Stimulated activated CD8-positive, alpha-beta memory T cell treated with anti-CD3 and anti-CD28 coated beads, Interleukin-7, amount 100 ng/mL, for 1 hour (primary cell): ENCODE measurements around the gene AKAP13.
"Not testable (repeated sequence)": the region's sequence is repeated elsewhere in the genome, so short reads cannot be mapped to it uniquely, and the experiment has no call there.

Experiments used
- DNase-seq, 2 donors: peaks; one replicate each; pipeline ENCODE4 v3.0.0-alpha.2; 2020; ENCODE audit warnings: low read depth in 2 of 2

AKAP13 gene

DNA sequence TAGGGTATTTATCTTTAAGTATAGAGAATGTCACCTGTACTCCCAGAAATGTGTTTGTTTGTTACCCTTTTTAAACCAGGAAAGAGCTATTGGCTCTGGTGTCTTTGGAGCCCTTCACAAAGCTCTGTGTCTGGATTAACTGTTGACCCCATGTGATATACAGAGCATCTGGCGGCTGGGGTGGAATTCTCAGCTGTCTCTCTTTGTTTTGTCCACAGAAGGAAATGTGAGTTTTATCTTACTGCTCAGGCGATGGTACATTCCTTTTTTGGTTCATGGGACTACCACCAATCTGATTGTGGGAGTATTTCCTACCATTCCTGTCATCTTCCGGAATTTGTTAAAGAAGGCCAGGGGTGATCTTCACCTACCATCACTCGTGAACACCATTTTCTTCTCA lies 120.3 kb downstream of the AKAP13 start:
- no peak for DNase-seq

DNA sequence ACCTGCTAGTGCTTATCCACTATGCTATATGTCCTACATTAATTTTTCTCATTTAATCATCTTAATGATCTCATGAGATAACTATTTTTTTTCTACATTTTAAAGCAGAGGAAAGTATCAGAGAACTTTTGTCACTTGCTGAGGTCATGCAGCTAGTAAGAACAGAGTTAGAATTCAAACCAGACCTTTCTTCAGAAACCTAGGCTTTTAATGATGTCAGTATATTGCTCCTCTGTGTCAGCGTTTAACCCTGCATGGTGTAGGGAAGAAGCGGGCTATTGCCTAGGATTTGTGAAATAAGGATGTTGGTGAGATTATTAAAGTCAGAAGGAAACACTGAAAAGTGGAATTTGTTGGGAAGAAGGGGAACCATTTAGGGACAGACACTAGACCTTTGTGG lies 121.2 kb downstream of the AKAP13 start:
- DNase-seq, result no peak

DNA sequence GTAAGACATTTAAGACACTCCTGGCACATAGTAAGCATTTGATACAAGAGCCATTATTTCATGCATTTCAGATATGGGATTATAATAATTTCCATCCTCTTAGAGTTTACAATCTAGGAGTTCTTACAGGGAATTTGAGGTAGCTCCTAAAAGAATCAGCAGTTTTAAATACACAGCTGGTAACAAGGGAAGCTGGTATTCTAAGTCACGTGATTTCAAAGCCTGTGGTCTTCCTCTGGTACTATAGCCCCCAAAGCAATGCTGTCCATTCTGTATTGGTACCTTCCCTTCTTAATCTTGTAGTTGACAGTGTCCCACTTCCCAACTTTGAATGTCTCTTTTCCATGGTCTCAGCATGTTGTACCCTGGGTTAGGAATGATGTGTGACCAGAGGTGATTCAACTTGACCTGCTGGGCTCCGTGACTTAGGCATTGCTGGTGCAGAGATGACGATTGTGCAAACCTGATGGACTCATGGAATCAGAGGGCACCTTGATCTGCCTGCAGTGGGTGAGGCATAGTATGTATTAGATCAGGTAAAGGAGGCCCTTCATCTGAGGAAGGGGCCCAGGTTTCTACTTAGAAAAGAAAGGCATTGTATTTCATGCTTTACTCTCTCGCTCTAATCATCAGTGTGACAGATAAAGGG lies 122.9 kb downstream of the AKAP13 start:
- no peak for DNase-seq

DNA sequence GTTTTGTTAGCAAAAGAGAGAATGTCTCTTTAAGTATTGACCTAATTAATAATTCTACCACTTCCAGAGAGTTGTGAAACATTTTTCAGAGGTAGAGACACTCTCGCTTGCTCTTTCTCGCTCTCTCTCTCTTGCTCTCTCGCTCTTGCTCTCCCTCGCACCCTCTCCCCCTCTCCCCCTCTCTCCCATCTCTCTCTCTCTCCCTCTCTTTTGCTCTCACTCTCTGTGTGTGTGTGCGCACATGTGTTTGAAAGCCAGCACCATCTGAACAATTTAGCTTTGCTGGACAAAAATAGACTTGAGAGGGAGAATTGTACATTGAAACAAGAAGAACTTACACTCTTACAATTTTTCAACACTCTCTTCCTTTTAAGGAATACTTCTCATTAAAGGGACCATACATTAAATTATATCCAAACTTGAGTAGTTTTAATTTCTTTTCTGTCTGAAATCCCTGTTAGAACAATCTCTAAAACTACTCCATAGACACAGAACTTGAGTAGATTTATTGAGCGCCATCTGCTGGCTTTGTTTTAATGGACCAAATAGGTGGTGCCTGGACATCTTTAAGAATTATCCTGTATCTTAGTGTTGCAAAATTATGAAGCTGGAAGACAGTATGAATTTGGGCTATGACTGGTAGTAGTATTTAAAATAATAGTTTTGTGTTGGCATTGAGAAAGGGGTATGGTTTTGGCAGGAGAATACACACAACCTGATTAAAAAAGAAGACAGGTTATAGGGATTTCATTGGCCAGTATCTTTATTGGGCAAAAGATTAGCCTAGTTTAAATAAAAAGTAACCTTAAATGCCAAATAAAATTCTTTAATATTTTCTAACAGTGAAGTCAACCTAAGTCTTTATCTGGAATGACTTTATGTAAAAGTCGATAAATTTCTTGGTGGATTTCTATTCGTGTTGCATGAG lies 124.6 kb downstream of the AKAP13 start:
- DNase-seq, result no peak

DNA sequence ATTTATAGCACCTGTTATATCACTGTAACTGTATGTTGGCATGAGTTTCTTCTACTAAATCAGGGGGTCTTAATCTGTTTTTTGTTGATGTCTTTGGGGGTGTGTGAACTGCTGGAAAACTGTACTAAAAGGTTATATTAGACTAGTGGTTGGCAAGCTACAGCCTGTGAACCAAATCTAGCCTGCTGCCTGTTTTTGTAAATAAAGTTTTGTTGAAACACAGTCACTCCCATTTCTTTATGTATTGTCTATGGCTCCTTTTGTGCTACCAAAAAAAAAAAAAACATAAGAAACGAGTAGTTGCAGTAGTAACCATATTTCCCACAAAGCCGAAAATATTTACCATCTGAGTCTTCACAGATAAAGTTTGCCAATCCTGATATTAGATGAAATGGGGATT lies 126.7 kb downstream of the AKAP13 start:
- no peak for DNase-seq

DNA sequence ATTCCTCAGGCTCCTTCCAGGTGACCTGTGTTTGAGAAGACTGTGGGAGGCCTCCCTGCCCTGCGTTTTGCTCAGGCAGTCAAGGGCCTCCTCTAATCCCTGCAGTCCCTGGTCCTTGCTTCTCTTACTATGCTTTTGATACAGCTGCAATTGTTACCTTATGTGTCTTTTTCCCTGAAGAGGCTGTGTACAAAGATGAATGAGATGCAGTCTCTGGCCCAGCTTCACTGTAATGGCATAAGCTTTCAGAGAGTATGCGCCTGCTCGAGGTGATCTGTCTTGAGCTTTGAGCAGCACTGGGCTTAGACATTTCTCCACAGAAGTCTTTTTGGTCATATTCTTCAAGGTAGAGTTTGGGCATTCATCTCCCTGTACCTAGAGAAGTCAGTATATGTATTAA lies 129.6 kb downstream of the AKAP13 start:
- DNase-seq, result no peak

DNA sequence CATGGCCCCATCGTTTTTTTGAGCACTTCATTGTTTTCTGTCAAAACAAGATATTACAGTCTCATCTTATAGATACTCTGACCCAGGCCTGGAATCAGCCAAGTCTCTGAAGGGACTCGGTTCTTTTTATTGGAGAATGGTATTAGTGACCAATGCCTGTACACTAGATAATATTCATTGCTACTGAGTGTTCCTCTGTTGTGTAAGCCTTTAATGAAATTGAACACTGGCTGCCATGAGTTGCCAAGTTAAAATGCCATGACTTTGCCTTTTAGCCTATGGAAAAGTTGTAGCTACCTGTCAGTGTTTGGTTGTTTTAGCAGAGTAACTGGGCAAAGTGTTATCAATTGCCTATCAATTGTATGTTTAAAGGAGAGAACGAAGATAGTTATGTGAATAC lies 134.0 kb downstream of the AKAP13 start:
- no peak for DNase-seq

DNA sequence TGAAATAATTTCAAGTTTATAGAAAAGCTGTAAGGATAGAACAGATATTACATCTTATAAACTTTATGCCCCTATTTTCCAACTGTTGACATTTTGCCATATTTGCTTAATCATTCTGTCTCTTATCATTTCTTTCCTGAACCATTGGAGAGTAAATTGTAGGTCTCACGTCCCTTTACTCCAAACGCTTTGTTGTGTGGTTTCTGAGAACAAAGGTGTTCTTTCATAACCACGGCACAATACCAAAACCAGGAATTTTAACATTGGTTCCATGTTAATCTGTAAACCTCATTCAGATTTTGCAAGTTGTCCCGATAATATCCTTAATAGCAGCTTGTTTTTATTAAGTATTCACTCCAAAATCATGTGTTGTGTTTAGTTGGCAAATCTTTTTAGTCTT lies 134.8 kb downstream of the AKAP13 start:
- no peak for DNase-seq

DNA sequence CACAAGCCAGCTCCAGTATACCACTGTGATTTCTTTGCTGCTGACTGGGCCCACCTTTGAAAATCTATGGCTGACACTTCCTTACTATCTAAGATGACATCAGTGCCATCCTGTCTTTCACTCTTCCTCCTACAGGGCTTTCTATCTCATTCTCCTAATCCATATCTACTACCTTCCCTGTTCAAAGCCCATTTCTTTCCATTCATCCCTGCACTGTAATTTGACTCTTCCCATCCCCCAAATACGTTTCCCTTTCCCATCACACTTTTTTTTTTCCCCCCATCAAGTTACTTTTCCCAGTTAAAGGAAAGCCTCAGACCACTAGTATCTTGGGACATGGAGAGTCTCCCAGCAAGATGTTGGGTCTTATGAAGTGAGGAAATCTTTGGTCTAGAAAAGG lies 136.7 kb downstream of the AKAP13 start:
- DNase-seq, result no peak

DNA sequence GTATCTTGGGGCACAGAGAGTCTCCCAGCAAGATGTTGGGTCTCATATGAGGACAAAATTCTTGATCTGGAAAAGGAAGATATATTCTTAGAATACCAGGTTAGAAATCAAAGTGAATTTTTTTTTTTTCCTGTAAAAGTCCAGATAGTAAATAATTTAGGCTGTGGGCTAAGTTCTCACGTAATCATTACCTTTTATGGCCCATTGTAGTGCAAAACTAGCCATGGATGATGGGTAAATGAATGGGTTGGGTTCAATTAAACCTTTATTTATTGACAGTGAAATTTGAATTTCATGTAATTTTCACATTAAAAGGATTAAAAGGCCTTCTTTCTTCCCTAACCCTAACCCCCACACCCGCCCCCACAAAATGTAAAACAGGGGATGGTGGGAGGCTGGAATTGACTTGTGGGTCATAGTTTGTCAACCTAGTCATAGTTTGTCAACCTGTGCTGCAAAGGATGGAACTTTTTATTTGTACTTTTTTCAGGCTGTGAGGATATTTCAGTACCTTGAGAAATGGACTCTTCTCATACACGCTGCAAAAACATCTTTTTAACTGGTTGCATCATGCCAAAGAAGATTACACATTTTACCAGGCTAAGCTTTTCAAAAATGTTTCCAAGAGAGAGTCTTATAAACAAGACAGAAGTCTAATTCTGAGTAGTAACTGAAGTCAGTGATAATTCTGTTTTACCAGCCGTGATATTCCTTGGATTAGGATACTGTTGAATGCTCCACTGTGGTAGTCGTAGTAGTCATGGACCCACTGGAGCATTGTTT lies 138.8 kb downstream of the AKAP13 start:
- DNase-seq, result no peak

DNA sequence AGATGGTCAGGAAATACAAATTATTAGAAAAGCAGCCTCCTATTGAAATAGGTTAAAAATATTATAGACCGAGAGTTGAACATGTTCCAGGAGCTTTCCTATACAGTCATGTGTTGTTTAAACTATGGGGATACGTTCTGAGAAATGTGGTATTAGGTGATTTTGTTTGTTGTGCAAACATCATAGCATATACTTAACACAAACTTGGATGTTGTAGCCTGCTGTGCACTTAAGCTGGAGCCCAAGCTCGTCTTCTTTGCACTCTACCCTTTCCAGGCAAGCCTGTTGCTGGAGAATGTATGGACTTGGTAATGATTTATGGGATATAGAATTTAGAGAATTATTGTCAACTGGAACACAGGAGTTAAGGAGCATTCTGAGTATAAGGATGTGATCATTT lies 140.2 kb downstream of the AKAP13 start:
- DNase-seq, result no peak

DNA sequence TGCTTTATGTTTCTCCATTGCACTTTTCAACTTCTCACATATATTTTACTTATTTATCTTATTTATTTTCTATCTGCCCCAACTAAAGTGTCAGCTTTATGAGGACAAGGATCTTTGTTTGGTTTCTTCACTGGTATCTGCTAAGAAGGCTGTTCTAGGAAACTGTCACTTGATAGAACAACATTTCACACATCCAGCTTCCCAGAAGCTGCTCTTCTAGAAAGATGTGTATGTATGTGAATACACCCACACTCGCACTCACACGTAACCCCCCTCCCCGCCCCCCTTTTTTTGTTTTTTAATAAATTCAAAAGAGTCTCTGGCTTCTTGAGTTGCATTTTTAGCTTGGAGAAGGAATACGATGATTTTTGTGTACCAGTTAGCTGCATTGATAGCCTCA lies 143.1 kb downstream of the AKAP13 start:
- DNase-seq, result no peak

DNA sequence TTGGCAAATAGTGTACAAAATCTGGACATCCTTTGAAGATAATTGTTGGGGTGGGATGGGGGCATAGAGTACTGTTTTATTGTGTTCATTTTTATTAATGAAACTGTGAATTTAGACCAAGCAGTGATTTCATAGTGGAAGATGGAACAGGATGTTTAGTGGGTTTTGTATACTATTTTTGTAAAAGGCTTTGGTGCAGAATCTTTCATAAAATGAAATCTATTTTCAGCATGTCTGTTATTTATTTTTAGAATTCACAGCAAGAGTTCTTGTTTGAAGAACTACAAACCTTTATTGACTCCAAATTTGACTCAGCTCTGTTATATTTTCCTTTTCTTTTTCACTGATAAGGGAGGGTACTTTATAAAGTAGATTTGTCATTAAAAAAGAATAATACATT lies 145.4 kb downstream of the AKAP13 start:
- DNase-seq, result no peak

DNA sequence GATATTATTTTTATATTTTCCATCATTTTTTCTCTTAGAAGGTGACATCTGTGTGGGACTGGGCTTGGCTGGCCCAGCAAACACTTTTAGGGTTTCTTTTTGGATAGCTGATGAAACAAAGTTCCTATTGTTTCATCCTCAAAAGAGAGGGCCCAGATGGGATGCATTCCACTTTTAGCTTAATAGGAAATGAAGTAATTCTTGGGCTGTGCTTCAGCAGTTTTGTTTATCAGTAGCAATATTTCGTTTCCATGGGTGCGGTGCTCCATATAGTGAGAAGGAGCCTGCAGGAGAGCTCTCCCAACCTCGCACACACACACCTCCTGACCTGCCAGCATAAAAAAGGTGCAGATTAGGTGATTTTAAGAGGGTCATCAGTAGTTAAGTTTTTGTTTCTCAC lies 147.5 kb downstream of the AKAP13 start:
- DNase-seq, result no peak

DNA sequence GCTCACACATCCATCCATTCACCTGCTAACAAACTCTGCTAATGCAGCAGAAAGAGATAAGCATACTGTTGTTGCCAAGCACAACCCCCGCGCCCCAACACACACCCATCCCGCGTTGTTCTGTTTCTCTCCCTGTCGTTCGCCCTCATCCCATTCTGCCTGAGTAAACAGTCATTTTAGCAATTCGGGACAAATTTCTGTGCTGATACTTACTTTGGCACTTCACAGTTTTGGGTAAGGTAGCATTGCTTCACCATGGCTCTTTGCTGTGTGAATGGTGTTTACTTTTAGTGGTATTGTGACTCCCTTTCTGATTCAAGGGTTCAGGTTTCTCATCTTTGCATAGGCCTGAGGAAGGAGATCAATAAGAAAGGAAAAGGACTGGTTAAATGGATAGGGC lies 149.7 kb downstream of the AKAP13 start:
- no peak for DNase-seq

DNA sequence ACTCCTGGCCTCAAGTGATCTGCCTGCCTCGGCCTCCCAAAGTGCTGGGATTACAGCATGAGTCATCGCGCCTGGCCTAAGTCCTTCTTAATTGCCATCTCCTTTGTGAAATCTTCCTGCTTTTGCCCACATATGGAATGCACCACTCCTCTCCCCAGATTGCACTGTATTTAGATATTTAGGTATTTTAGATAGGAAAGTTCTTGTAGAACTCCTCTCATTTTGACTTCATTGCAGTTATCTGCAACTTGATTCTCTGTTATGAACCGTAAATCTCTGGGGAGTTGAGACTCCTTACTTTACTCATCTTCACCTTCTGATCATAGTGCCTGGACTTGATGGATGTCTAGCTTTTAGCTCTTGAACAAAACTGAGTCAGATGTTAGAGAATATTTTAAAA lies 150.7 kb downstream of the AKAP13 start:
- DNase-seq, result no peak

DNA sequence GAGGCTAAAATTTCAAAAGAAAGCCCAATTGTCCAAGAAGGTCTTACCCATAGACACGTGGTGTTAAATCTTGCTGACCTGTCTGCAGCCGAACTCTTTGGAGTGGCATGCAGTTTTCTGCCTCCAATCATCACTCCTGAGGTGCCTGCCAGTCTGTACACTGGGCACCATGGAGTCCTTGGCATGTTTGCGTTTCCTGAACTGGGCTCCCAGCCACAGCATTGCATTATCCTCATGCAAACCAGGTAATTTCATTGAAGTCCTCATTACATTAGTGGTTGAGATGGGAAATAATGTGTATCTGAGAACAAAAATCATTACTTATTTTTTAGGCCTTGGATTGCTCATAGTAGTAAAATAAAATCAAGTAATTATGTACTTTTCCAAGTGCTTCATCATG lies 152.3 kb downstream of the AKAP13 start:
- DNase-seq, result no peak

DNA sequence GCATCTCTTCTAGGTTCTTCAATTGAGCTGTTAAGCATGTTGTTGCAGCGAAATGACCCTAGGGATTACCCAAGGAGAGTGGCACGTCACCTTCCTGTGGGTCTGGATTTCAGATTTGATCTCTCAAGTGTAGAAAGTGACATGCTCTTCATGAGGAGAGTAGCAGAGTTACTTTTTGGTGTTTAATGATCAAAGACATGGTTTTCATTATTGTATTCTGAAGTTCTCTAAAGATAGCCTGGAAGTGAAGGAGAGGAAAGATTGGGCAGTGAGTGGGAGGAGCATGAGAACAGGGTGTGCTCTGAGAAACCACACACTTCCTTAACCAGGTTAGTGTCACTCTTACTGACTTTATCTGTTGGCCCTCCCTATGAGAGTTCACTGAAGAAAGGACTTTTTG lies 153.6 kb downstream of the AKAP13 start:
- DNase-seq, result no peak

DNA sequence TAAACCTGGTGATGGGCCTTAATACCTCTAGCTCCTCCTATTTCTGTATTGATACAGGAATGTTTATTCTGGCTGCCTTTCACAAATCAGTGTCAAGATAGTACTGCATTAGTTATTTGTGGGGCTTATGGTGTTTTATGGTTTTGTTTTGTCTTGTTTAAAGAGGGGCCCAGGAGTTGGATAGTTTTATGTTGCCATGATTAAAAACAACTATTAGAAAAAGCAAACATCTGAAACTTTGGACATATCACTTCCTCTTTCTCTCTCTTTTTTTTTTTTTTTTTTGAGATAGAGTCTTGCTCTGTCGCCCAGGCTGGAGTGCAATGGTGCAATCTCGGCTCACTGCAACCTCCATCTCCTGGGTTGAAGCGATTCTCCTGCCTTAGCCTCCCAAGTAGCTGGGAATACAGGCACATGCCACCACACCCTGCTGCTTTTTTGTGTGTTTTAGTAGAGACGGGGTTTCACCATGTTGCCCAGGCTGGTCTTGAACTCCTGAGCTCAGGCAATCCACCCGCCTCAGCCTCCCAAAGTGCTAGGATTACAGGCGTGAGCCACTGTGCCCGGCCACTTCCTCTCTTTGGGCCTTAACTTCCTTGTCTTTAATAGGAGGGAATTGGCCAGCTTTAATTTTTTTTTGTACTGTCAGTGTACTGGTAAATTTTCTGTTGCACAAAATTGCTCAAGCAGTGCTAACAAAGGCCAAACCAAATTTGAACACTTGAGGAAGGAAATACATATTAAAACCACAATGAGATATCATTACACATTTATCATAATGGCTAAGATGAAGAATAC lies 155.3 kb downstream of the AKAP13 start:
- not testable (repeated sequence) for DNase-seq

DNA sequence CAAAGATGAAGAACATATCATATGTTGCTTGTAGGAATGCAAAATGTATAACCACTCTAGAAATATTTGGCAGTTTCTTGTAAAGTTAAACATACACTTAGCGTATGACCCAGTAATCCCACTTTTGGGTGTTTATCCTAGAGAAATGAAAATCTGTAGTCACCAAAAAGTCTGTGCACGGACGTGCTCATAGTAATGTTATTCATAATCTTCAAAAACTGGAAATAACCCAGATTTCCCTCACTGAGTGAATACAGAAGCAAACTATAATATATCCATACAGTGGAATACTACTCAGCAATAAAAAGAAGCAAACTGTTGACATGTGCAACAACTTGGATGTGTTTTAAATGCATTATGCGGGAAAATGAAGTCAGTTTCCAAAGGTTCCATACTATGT lies 155.9 kb downstream of the AKAP13 start:
- DNase-seq, result no peak

DNA sequence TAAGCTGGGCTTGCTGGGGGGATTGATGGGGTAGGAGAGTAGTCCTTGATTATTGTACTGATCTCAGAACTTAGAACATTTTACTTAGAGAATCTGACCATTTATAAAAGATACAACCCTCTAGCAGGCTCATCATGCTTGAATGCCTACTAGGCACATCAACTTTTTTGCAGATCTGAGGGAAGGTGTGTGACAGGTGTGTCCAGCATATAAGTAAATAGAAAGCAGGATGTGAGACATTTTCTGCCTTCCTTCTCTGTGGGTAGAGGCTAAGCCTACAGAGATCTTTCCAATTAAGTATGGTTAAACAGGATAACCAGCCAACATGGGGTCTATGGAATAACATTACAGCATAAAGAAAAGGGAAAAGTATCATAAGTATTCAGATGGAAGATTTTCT lies 159.1 kb downstream of the AKAP13 start:
- DNase-seq, result no peak
